Jurkat, Clone E6-1 (cell line): ENCODE measurements around the gene ADM. TPM values are rescaled to one million over a fixed set of nuclear protein-coding genes. Genes with fewer than 3 reads are reported as not detected.
"Not testable (repeated sequence)": the region's sequence is repeated elsewhere in the genome, so short reads cannot be mapped to it uniquely, and the experiment has no call there.

Experiments
- DNase-seq: peaks from one replicate; pipeline ENCODE4 v3.0.0-alpha.2; 2011; ENCODE audit warnings: low read depth, low spot score
- H3K4me3 ChIP-seq: 2 replicates; pipeline ENCODE4 v1.5.1; 2011; ENCODE audit warnings: mild to moderate bottlenecking, low read length, control low read depth, moderate library complexity
- polyA plus RNA-seq: library from polyadenylated mRNA; unstranded; fragments of >200 nt; gene quantifications from one replicate; pipeline ENCODE4 v1.2.1, GENCODE V29; 2012; ENCODE audit warnings: missing spikeins; ENCODE audit not compliant: insufficient read length, insufficient read depth

ADM gene
- not detected for polyA plus RNA-seq

GRCh38 chr11:10304495-10305261, at the start of gene ADM:
Gene ADM (plus strand): TSS chr11:10305073. CDS start chr11:10305701, 628 bp downstream.
- no peak for DNase-seq
- H3K4me3 ChIP-seq: peak within 1 kb of the TSS; percentile 68

- H3K4me3 ChIP-seq: no peak overlapping the region
- DNase-seq: no peak
These were observed 49.3 kb upstream of the ADM start for GRCh38 chr11:10255388-10256125.

GRCh38 chr11:10257478-10257877, 47.4 kb upstream of the ADM start:
- H3K4me3 ChIP-seq: no peak overlapping the region
- no peak for DNase-seq

GRCh38 chr11:10261821-10262220, 43.1 kb upstream of the ADM start:
- no peak for DNase-seq
- no peak overlapping the region for H3K4me3 ChIP-seq

GRCh38 chr11:10263929-10264328, 40.9 kb upstream of the ADM start:
- DNase-seq: no peak
- no peak overlapping the region for H3K4me3 ChIP-seq

- DNase-seq, H3K4me3 ChIP-seq: not testable (repeated sequence)
These were observed 40.2 kb upstream of the ADM start for GRCh38 chr11:10264716-10265115.

GRCh38 chr11:10265936-10266335, 38.9 kb upstream of the ADM start:
- H3K4me3 ChIP-seq: no peak overlapping the region
- DNase-seq: no peak

- H3K4me3 ChIP-seq: no peak overlapping the region
- no peak for DNase-seq
These were observed 37.1 kb upstream of the ADM start for GRCh38 chr11:10267821-10268220.

GRCh38 chr11:10268746-10269488, 36.0 kb upstream of the ADM start:
- H3K4me3 ChIP-seq: no peak overlapping the region
- DNase-seq: no peak

GRCh38 chr11:10272132-10272531, 32.7 kb upstream of the ADM start:
- no peak for DNase-seq
- no peak overlapping the region for H3K4me3 ChIP-seq

- H3K4me3 ChIP-seq: no peak overlapping the region
- no peak for DNase-seq
These were observed 31.1 kb upstream of the ADM start for GRCh38 chr11:10273738-10274137.

- DNase-seq: no peak
- H3K4me3 ChIP-seq: no peak overlapping the region
These were observed 30.1 kb upstream of the ADM start for GRCh38 chr11:10274726-10275125.

- no peak for DNase-seq
- H3K4me3 ChIP-seq: no peak overlapping the region
These were observed 29.2 kb upstream of the ADM start for GRCh38 chr11:10275714-10276113.

- no peak overlapping the region for H3K4me3 ChIP-seq
- DNase-seq: no peak
These were observed 22.8 kb upstream of the ADM start for GRCh38 chr11:10282117-10282516.

- no peak for DNase-seq
- no peak overlapping the region for H3K4me3 ChIP-seq
These were observed 20.9 kb upstream of the ADM start for GRCh38 chr11:10283991-10284390.

- no peak overlapping the region for H3K4me3 ChIP-seq
- no peak for DNase-seq
These were observed 19.6 kb upstream of the ADM start for GRCh38 chr11:10285148-10285802.

GRCh38 chr11:10287140-10287539, 17.7 kb upstream of the ADM start:
- no peak for DNase-seq
- H3K4me3 ChIP-seq: no peak overlapping the region

GRCh38 chr11:10287766-10288715, 16.8 kb upstream of the ADM start:
- no peak overlapping the region for H3K4me3 ChIP-seq
- DNase-seq: no peak
